Progenitor cell of endocrine pancreas (in vitro differentiated cells): ENCODE results near the gene NKX1-2. TPM values are rescaled to one million over a fixed set of nuclear protein-coding genes. Genes with fewer than 3 reads are reported as not detected.

ENCODE experiments used
- DNase-seq: peaks from one replicate; pipeline ENCODE4 v3.0.0; 2021; ENCODE audit warnings: low spot score; ENCODE audit not compliant: unreplicated experiment
- H3K27ac Mint-ChIP-seq: 2 replicates; pipeline ENCODE4 v1.8.0; 2021; ENCODE audit warnings: mild to moderate bottlenecking, moderate library complexity, mixed read lengths
- H3K27me3 Mint-ChIP-seq: 2 replicates; pipeline ENCODE4 v1.8.0; 2021; ENCODE audit warnings: mixed read lengths
- H3K36me3 Mint-ChIP-seq: 2 replicates; pipeline ENCODE4 v1.8.0; 2022; ENCODE audit warnings: mixed read lengths; ENCODE audit not compliant: insufficient read depth
- H3K4me1 Mint-ChIP-seq: 2 replicates; pipeline ENCODE4 v1.8.0; 2021; ENCODE audit warnings: low read depth, mixed read lengths
- H3K4me3 Mint-ChIP-seq: 2 replicates; pipeline ENCODE4 v1.8.0; 2021; ENCODE audit warnings: low read depth, mild to moderate bottlenecking, moderate library complexity, mixed read lengths
- H3K9me3 Mint-ChIP-seq: 2 replicates; pipeline ENCODE4 v1.8.0; 2021; ENCODE audit warnings: low read depth, mixed read lengths
- CTCF ChIP-seq: fragments of 200-600 bp; sonication (generic); IDR thresholded peaks from one replicate; pipeline ENCODE4 v1.5.0; 2021; ENCODE audit warnings: antibody characterized with exemption, mild to moderate bottlenecking; ENCODE audit not compliant: unreplicated experiment
- total RNA-seq: library from RNA; stranded (reverse); gene quantifications from 2 replicates; pipeline ENCODE4 v1.2.1, GENCODE V29; 2021

Gene NKX1-2
- total RNA-seq, 1 donor from 2014 or later = not detected

- Mint-ChIP-seq H3K4me1 (peaks cover 8% of the 10 kb centered on the region), H3K27me3 (no peaks in the 10 kb centered on the region), H3K36me3 (no peaks in the 10 kb centered on the region), H3K27ac (peak overlapping the region; percentile 74), H3K4me3 (no peak overlapping the region), H3K9me3 (no peaks in the 10 kb centered on the region)
- TF ChIP-seq CTCF = no peak
- DNase-seq = no peak
Measured at GRCh38 chr10:124469956-124470484, 20.2 kb upstream of the NKX1-2 start.

- no peak for DNase-seq
Measured at GRCh38 chr10:124468624-124469023, 18.8 kb upstream of the NKX1-2 start.

GRCh38 chr10:124467165-124467564 lies 17.3 kb upstream of the NKX1-2 start:
- Mint-ChIP-seq H3K27ac (no peak overlapping the region), H3K27me3 (no peaks in the 10 kb centered on the region), H3K4me1 (peaks cover 9% of the 10 kb centered on the region), H3K4me3 (no peak overlapping the region), H3K36me3 (no peaks in the 10 kb centered on the region), H3K9me3 (no peaks in the 10 kb centered on the region)
- no peak for TF ChIP-seq CTCF
- DNase-seq = no peak

More at GRCh38 chr10:124468624-124469023, 18.8 kb upstream of the NKX1-2 start:
- Mint-ChIP-seq H3K36me3 (no peaks in the 10 kb centered on the region), H3K9me3 (no peaks in the 10 kb centered on the region), H3K4me1 (peaks cover 9% of the 10 kb centered on the region), H3K27me3 (no peaks in the 10 kb centered on the region), H3K4me3 (no peak overlapping the region), H3K27ac (peak overlapping the region; percentile 64)
- no peak for TF ChIP-seq CTCF

GRCh38 chr10:124465777-124466488 lies 16.1 kb upstream of the NKX1-2 start:
- H3K27me3 Mint-ChIP-seq = no peaks in the 10 kb centered on the region
- TF ChIP-seq CTCF = no peak
- no peak overlapping the region for H3K4me3 Mint-ChIP-seq
- no peaks in the 10 kb centered on the region for H3K9me3 Mint-ChIP-seq
- peaks cover 8% of the 10 kb centered on the region for H3K4me1 Mint-ChIP-seq
- no peaks in the 10 kb centered on the region for H3K36me3 Mint-ChIP-seq
- no peak overlapping the region for H3K27ac Mint-ChIP-seq
- no peak for DNase-seq

- DNase-seq = no peak
- H3K4me3 Mint-ChIP-seq = no peak overlapping the region
- H3K36me3 Mint-ChIP-seq = no peaks in the 10 kb centered on the region
- peaks cover under 1% of the 10 kb centered on the region for H3K27me3 Mint-ChIP-seq
- peaks cover 2% of the 10 kb centered on the region for H3K4me1 Mint-ChIP-seq
- no peaks in the 10 kb centered on the region for H3K9me3 Mint-ChIP-seq
- TF ChIP-seq CTCF = no peak
- no peak overlapping the region for H3K27ac Mint-ChIP-seq
Measured at GRCh38 chr10:124465003-124465776, 15.4 kb upstream of the NKX1-2 start.
